Fibroblast of gingiva (primary cell): ENCODE data around the gene NELL2.

Experiments used
- DNase-seq: peaks from one replicate; pipeline ENCODE4 v3.0.0-alpha.2; 2011; ENCODE audit warnings: low read depth

The NELL2 gene

GRCh38 chr12:44532940-44533339 lies 343.2 kb downstream of the NELL2 start:
- DNase-seq = no peak

- DNase-seq = no peak
These were observed 344.7 kb downstream of the NELL2 start for GRCh38 chr12:44531320-44531971.

- no peak for DNase-seq
These were observed 349.4 kb downstream of the NELL2 start for GRCh38 chr12:44526655-44527182.

DNA sequence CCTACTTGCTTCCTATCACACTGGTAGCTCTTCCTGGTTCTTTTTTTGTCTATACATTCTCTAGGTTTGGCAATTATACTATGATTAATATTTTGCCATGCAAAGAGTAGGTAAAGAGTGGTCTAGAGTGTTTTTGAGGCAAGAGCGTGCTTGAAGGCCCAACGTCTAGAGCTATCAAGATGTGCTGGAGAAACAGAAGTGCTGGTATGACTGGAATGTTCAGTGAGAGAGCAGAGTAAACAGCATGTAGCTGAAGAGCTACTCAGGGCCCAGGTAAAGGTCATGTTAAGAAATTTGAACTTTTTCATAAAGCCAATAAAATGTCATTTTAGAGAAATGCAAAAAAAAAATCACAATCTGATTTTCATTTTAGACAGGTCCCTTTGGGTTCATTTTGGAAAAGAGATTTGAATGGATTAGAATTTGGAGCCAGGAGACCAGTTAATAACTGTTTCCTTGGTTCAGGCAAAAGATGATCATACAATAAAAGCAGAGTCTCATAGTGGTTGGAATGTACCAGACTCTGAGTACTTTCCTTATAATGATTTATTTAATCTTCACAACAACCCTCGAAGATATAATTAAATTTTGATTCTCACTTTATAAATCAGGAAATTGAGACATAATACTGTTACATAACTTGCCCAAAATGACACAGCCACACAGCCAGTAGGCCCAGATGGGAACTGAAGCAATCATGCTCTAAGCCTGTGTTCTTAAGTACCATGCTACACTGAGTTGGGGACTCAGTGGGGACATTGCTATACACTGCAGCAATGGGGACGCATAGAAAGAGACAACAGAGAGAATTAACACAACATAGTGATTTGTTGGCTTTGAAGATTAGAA lies 350.1 kb downstream of the NELL2 start:
- DNase-seq = no peak

GRCh38 chr12:44523828-44524227 lies 352.3 kb downstream of the NELL2 start:
- no peak for DNase-seq

DNA sequence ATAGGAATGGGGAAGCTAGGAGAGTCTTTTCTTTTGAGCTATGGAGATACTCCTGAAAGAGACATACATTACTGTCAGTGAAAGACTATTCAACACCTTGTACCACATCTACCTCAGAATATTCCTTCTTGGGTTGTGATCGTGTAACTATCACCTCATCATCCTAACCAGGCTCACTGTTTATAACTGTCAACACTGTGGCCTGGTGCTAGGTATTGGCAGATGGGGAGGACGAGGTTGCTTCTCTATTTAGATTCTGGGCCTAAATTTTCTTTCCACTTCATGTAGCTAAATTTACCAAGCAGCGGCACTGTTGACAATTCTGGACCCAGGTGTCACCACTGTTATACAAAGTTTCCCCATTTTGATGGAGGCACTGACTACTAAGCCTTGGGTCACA lies 354.4 kb downstream of the NELL2 start:
- DNase-seq = no peak

DNA sequence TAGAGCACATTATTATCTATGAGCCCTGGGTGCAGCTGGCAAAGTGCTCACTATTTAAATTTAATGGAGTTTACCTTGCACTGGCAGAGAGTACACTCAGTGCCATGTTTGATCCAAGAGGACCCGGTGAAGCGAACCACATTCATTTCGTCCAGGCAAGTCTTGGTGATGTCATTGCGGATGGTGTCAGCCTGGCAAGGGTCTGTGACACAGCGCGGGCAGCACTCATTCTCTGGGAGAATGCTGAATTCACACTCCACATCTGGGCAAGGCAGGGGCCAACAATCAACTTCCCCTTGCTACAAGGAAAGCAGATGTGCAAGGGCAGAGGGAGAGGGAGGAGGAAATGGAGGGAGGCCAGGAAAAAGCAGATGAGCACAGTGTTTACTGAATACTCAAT lies 356.2 kb downstream of the NELL2 start:
- DNase-seq = no peak

GRCh38 chr12:44511289-44511688 lies 364.8 kb downstream of the NELL2 start:
- no peak for DNase-seq

- no peak for DNase-seq
These were observed 365.6 kb downstream of the NELL2 start for GRCh38 chr12:44510510-44510909.

GRCh38 chr12:44510076-44510475 lies 366.0 kb downstream of the NELL2 start:
- no peak for DNase-seq

DNA sequence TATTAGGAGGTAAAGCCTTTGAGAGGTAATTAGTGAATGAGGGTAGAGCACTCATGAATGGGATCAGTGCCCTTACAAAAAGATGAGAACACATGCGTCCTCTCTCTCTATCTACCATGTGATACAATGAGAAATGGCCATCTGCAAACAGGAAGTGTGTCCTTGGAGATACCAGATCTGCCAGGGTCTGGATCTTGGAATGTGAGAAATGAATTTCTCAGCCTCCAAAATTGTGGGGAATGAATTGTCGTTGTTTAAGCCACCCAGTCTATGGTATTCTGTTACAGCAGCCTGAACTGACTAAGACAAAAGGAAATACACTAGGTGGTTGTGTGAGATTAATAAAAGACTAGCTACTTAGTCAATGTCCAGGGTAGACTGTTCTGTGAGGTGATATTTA lies 366.6 kb downstream of the NELL2 start:
- no peak for DNase-seq

GRCh38 chr12:44507461-44507860 lies 368.7 kb downstream of the NELL2 start:
- no peak for DNase-seq

GRCh38 chr12:44504799-44505198 lies 371.3 kb downstream of the NELL2 start:
- no peak for DNase-seq

GRCh38 chr12:44503329-44503728 lies 372.8 kb downstream of the NELL2 start:
- DNase-seq = no peak

DNA sequence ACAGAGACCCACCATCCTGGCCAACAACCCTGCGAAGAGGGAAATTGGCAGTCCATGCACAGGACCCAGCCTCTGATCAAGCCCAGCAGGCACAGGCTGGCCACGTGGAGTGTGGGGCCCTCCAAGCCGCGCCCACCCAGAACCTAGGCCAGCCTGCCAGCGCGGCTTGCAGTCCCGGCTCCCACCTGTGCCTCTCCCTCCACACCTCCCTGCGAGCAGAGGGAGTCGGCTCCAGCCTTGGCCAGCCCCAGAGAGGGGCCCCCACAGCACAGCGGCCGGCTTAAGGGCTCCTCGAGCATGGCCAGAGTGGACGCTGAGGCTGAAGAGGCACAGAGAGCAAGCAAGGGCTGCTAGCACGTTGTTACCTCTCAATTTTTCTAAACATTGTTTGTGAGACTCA lies 373.4 kb downstream of the NELL2 start:
- no peak for DNase-seq

GRCh38 chr12:44500423-44500822 lies 375.7 kb downstream of the NELL2 start:
- DNase-seq = no peak

- DNase-seq = no peak
These were observed 379.1 kb downstream of the NELL2 start for GRCh38 chr12:44497044-44497443.

- DNase-seq = no peak
These were observed 385.9 kb downstream of the NELL2 start for GRCh38 chr12:44490181-44490580.

DNA sequence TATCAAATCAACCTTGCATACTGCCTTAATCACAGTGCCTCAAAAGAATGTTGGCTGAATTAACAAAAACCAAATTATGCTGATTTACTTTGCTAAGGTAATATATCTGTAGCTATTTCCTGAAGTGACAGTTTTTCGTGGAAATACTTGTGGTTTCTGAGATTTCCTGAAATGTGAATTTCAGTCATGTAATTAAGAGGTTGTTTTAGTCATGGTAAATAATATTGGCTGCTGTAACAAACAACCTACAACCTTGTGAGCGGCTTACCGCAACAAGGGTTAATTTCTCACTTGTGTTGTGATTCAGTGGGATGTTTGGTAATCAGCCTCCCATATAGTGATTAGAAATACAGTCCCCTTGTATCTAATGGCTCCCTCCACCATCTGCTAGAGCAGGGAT lies 387.9 kb downstream of the NELL2 start:
- DNase-seq = no peak

GRCh38 chr12:44484862-44485261 lies 391.3 kb downstream of the NELL2 start:
- no peak for DNase-seq

DNA sequence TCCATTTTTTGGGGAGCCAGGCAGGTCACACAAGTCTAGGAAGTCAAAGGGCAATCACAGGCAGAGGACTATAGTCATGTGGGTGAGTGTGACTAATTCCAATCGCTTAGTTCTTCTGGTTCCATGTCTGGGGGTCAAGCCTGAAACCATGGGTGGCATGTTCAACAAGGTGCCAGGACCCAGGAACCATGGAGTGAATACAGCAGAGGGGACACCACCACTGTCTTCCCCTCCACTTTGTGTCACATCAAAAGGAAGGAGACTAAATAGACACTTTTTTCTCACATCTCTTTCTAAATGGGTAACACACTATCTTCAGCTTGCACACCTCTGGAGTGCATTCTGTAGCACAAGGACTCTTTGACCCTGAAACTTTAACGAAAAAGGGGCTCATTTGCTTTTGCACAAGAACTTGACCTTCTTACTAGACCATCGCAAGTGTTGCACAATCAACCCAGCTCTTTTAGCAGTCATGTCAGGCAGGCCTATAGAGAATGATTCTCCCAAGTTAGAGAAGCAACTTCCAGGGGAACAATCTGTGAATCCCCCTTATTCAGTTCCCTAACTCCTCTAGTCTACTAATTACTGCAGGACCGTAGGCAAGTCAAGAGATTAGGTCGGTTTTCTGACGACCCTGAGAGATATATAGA lies 398.7 kb downstream of the NELL2 start:
- no peak for DNase-seq

- no peak for DNase-seq
These were observed 399.4 kb downstream of the NELL2 start for GRCh38 chr12:44476683-44477082.

GRCh38 chr12:44465139-44465538 lies 411.0 kb downstream of the NELL2 start:
- DNase-seq = no peak
